ENCODE results near the gene CIAO1.

CIAO1 gene

GRCh38 chr2:96248624-96249023 is 17.4 kb upstream of the CIAO1 start:
- DNase-seq (ENCODE audit: low read depth) = no peak
- H3K4me3 ChIP-seq (ENCODE audit: control insufficient read depth, low read depth, low read length) = no peak overlapping the region
- no peak for TF ChIP-seq CTCF (IDR thresholded peaks at IDR 0.05; ENCODE audit: control insufficient read depth, insufficient read depth, low read depth, low read length, missing control alignments)

- DNase-seq (ENCODE audit: low read depth) = peak; percentile 67
- TF ChIP-seq CTCF (IDR thresholded peaks at IDR 0.05; ENCODE audit: control insufficient read depth, insufficient read depth, low read depth, low read length, missing control alignments) = no peak
- no peak overlapping the region for H3K4me3 ChIP-seq (ENCODE audit: control insufficient read depth, low read depth, low read length)
Observed at GRCh38 chr2:96249654-96250053, 16.4 kb upstream of the CIAO1 start.

- no peak overlapping the region for H3K4me3 ChIP-seq (ENCODE audit: control insufficient read depth, low read depth, low read length)
- no peak for DNase-seq (ENCODE audit: low read depth)
- TF ChIP-seq CTCF (IDR thresholded peaks at IDR 0.05; ENCODE audit: control insufficient read depth, insufficient read depth, low read depth, low read length, missing control alignments) = no peak
Observed at GRCh38 chr2:96250188-96250587, 15.8 kb upstream of the CIAO1 start.

- H3K4me3 ChIP-seq (ENCODE audit: control insufficient read depth, low read depth, low read length) = no peak overlapping the region
- DNase-seq (ENCODE audit: low read depth) = peak; percentile 92
- TF ChIP-seq CTCF (IDR thresholded peaks at IDR 0.05; ENCODE audit: control insufficient read depth, insufficient read depth, low read depth, low read length, missing control alignments) = no peak
Observed at GRCh38 chr2:96251721-96252292, 14.2 kb upstream of the CIAO1 start.

- DNase-seq (ENCODE audit: low read depth) = no peak
- no peak for TF ChIP-seq CTCF (IDR thresholded peaks at IDR 0.05; ENCODE audit: control insufficient read depth, insufficient read depth, low read depth, low read length, missing control alignments)
- H3K4me3 ChIP-seq (ENCODE audit: control insufficient read depth, low read depth, low read length) = no peak overlapping the region
Observed at GRCh38 chr2:96252526-96252925, 13.5 kb upstream of the CIAO1 start.

DNA sequence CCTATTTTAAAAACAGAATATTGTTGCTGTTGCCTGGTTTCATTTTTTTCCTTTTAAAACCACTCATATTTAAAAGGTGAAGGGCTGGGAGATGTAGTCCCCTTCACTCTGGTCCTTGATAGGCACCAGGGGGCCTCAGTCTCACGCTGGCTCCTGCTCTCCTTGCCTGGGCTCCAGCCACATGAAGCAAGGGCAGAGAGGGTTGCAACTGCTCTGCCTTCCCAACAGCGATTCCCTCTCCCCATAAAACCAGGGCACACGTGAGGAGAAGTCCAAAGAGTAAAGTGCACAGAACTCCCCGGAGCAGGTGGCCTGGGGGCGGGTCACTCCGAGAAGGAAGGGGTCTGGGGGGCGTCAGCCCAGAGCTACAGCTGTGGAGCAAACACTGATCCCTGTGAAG is 13.0 kb upstream of the CIAO1 start:
- no peak for DNase-seq (ENCODE audit: low read depth)
- no peak for TF ChIP-seq CTCF (IDR thresholded peaks at IDR 0.05; ENCODE audit: control insufficient read depth, insufficient read depth, low read depth, low read length, missing control alignments)

DNA sequence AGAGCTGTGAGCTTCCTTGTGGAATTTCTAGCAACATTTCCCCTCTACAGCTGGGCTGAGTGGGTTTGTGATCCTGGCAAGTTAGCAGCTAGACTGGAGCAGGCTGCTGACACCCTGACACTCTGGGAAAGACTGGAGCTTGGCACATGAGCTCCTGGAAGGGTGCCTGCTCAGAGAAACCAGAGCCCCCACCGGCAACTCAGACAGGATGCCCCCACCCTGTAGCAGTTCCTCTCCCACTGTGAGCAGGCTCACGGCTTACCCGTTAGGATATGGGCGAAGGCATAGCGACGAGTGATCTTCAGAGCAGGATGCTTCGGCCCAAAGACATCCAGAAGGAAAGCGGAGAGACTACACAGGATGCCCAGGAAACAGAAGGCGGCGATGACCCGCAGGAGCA is 11.5 kb upstream of the CIAO1 start:
- no peak for DNase-seq (ENCODE audit: low read depth)
- no peak overlapping the region for H3K4me3 ChIP-seq (ENCODE audit: control insufficient read depth, low read depth, low read length)
- TF ChIP-seq CTCF (IDR thresholded peaks at IDR 0.05; ENCODE audit: control insufficient read depth, insufficient read depth, low read depth, low read length, missing control alignments) = no peak

More for the DNA sequence above, 13.0 kb upstream of the CIAO1 start:
- H3K4me3 ChIP-seq (ENCODE audit: control insufficient read depth, low read depth, low read length) = no peak overlapping the region

All from AG09309 (cell line).